HG02870 (cell line): Measurements from ENCODE around the gene UCHL5.
"Not testable (repeated sequence)": the region's sequence is repeated elsewhere in the genome, so short reads cannot be mapped to it uniquely, and the experiment has no call there.

Source experiments
- ATAC-seq: cut with Tn5 transposase; IDR thresholded peaks from one replicate; pipeline ENCODE4 v1.9.1; 2021; ENCODE audit warnings: mild to moderate bottlenecking, moderate library complexity; ENCODE audit not compliant: unreplicated experiment

Gene UCHL5

GRCh38 chr1:193013005-193013404 is 46.2 kb downstream of the UCHL5 start:
- no peak for ATAC-seq

GRCh38 chr1:193011406-193011805 is 47.8 kb downstream of the UCHL5 start:
- no peak for ATAC-seq

- ATAC-seq: no peak
Observed at GRCh38 chr1:193009501-193009900, 49.7 kb downstream of the UCHL5 start.

GRCh38 chr1:193005785-193006184 is 53.4 kb downstream of the UCHL5 start:
- ATAC-seq: no peak

- no peak for ATAC-seq
Observed at GRCh38 chr1:192998536-192998935, 60.6 kb downstream of the UCHL5 start.

GRCh38 chr1:192994141-192994540 is 65.0 kb downstream of the UCHL5 start:
- no peak for ATAC-seq

- peak; percentile 78 for ATAC-seq
Observed at GRCh38 chr1:192993426-192994085, 65.6 kb downstream of the UCHL5 start.

- not testable (repeated sequence) for ATAC-seq
Observed at GRCh38 chr1:192986748-192987334, 72.3 kb downstream of the UCHL5 start.

GRCh38 chr1:192986110-192986747 is 72.9 kb downstream of the UCHL5 start:
- ATAC-seq: no peak

- ATAC-seq: peak; percentile 45
Observed at GRCh38 chr1:192984080-192984479, 75.1 kb downstream of the UCHL5 start.

- peak; percentile 82 for ATAC-seq
Observed at GRCh38 chr1:192983349-192983980, 75.7 kb downstream of the UCHL5 start.

GRCh38 chr1:192980856-192981255 is 78.3 kb downstream of the UCHL5 start:
- no peak for ATAC-seq

- ATAC-seq: not testable (repeated sequence)
Observed at GRCh38 chr1:192980334-192980733, 78.8 kb downstream of the UCHL5 start.

GRCh38 chr1:192979542-192979941 is 79.6 kb downstream of the UCHL5 start:
- no peak for ATAC-seq

- ATAC-seq: no peak
Observed at GRCh38 chr1:192978195-192978710, 80.9 kb downstream of the UCHL5 start.

GRCh38 chr1:192977089-192977706 is 82.0 kb downstream of the UCHL5 start:
- no peak for ATAC-seq

GRCh38 chr1:192976576-192976975 is 82.6 kb downstream of the UCHL5 start:
- no peak for ATAC-seq

GRCh38 chr1:192974701-192975100 is 84.5 kb downstream of the UCHL5 start:
- ATAC-seq: no peak

GRCh38 chr1:192973988-192974387 is 85.2 kb downstream of the UCHL5 start:
- ATAC-seq: no peak

GRCh38 chr1:192973202-192973601 is 86.0 kb downstream of the UCHL5 start:
- no peak for ATAC-seq

- ATAC-seq: no peak
Observed at GRCh38 chr1:192969091-192969490, 90.1 kb downstream of the UCHL5 start.
